CD4-positive, alpha-beta T cell (primary cell): ENCODE results near the gene KPNB1. TPM values are rescaled to one million over a fixed set of nuclear protein-coding genes. Genes with fewer than 3 reads are reported as not detected.
A peak's percentile ranks its signal among the peaks of the same experiment; 100 is the strongest.

ENCODE experiments used
- ATAC-seq: fragments of 200-7000 bp; cut with Tn5 transposase; one replicate; pipeline ENCODE4 v1.10.0; 2022; ENCODE audit warnings: mild to moderate bottlenecking; ENCODE audit not compliant: poor library complexity
- CTCF ChIA-PET: fragments of 350-600 bp; sonication (Branson Sonifier 250); formaldehyde crosslinking; loops from one replicate; lab custom pipeline; 2021; ENCODE audit warnings: antibody characterized with exemption, inconsistent platforms; lab: Charles Lee
- POLR2A ChIA-PET: fragments of 350-600 bp; sonication (Branson Sonifier 250); formaldehyde crosslinking; loops from one replicate; lab custom pipeline; 2021; ENCODE audit warnings: antibody characterized with exemption, inconsistent platforms; lab: Charles Lee
- DNase-seq, 14 experiments: peaks; one replicate each; pipeline ENCODE4 v3.0.0-alpha.2; 2013 to 2020; ENCODE audit warnings: mixed read lengths in 2 of 14
- H3K27ac ChIP-seq, 2 donors: one replicate each; pipeline versions ENCODE4 v1.5.1 to v1.7.0; 2013; ENCODE audit warnings: low read length in 2 of 2, low read depth in 1 of 2, mild to moderate bottlenecking in 1 of 2
- H3K27me3 ChIP-seq, 2 experiments: 1 replicate in 1 of 2; 2 replicates in 1 of 2; pipeline versions ENCODE4 v1.6.1 to v1.7.0; 2013; ENCODE audit warnings: low read length in 2 of 2, control low read depth in 1 of 2, mild to moderate bottlenecking in 1 of 2, moderate library complexity in 1 of 2; ENCODE audit not compliant: insufficient read depth in 2 of 2, control insufficient read depth in 1 of 2
- H3K36me3 ChIP-seq: one replicate; pipeline ENCODE4 v1.6.1; 2013; ENCODE audit warnings: low read length, control low read depth; ENCODE audit not compliant: insufficient read depth
- H3K4me1 ChIP-seq: one replicate; pipeline ENCODE4 v1.6.1; 2013; ENCODE audit warnings: low read length, control low read depth; ENCODE audit not compliant: insufficient read depth
- H3K4me3 ChIP-seq: one replicate; pipeline ENCODE4 v1.5.1; 2013; ENCODE audit warnings: mild to moderate bottlenecking, low read length, moderate library complexity
- H3K9me3 ChIP-seq, 2 experiments: 1 replicate in 1 of 2; 2 replicates in 1 of 2; pipeline versions ENCODE4 v1.6.1 to v1.7.0; 2013; ENCODE audit warnings: low read length in 2 of 2, mild to moderate bottlenecking in 2 of 2, control low read depth in 1 of 2, moderate library complexity in 1 of 2; ENCODE audit not compliant: control insufficient read depth in 1 of 2, insufficient read depth in 1 of 2
- H3K27ac Mint-ChIP-seq: one replicate; pipeline ENCODE4 v1.8.0; 2020; ENCODE audit warnings: mixed read lengths
- H3K27me3 Mint-ChIP-seq: one replicate; pipeline ENCODE4 v1.8.0; 2021; ENCODE audit warnings: mixed read lengths
- H3K36me3 Mint-ChIP-seq: one replicate; pipeline ENCODE4 v1.8.0; 2021; ENCODE audit warnings: low read depth, mixed read lengths
- H3K4me1 Mint-ChIP-seq: one replicate; pipeline ENCODE4 v1.8.0; 2021; ENCODE audit warnings: low read depth, mixed read lengths
- H3K4me3 Mint-ChIP-seq: one replicate; pipeline ENCODE4 v1.8.0; 2020; ENCODE audit warnings: mild to moderate bottlenecking, mixed read lengths
- H3K9me3 Mint-ChIP-seq: one replicate; pipeline ENCODE4 v1.8.0; 2020; ENCODE audit warnings: mixed read lengths
- CTCF ChIP-seq: fragments of 200-600 bp; IDR thresholded peaks from one replicate; pipeline ENCODE4 v1.8.0; 2022; ENCODE audit warnings: antibody characterized with exemption, mild to moderate bottlenecking
- intact Hi-C, 2 experiments: fragments of 100-400 bp; cut with DNase I in 1 of 2; cut with micrococcal nuclease in 1 of 2; formaldehyde crosslinking; loops; one replicate each; pipeline versions ENCODE4 v1.15.1 to v1.9.0; 2023 to 2025; cut with DNase I, micrococcal nuclease
- total RNA-seq, 174 experiments: library from RNA in 2 of 174; stranded (reverse) in 2 of 174; gene quantifications; one replicate each; pipeline ENCODE4 v1.2.3 and lab custom pipeline; 2021 to 2026

Gene KPNB1
- total RNA-seq, 2 experiments from 2014 or later: 145 to 151 TPM

DNA sequence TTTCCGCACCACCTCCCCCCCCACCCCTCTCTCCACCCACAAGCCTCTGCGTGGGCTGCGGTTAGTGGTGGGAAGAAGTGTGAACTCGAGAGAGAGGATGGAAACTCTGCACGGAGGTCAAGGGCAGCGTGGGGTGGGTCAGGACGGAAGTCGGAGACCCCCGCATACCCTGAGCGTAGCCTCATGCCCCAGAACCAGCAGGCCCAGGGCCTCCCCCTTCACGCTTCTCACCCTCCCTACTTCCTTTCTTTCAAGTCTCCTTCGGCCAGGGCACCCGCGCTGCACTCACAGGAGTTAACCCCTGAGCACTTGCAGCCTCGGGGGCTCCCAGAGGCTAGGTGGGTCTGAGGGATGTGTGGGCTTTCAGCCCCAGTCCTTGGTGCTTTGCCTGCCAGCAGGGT, 53.5 kb downstream of the KPNB1 start:
- no peaks in the 10 kb centered on the region for H3K9me3 Mint-ChIP-seq
- peak overlapping the region; percentile 32 for H3K4me3 Mint-ChIP-seq
- Histone ChIP-seq H3K4me1 (peaks cover 90% of the 10 kb centered on the region), H3K27me3 (no peaks in the 10 kb centered on the region), H3K36me3 (no peaks in the 10 kb centered on the region), H3K9me3 (no peaks in the 10 kb centered on the region), H3K27ac (peak overlapping the region in 1 of 2 donors; percentile 7), H3K4me3 (peak overlapping the region; percentile 31)
- H3K27me3 Mint-ChIP-seq: no peaks in the 10 kb centered on the region
- ChIA-PET CTCF (interaction anchor here (1.8 kb wide), 1 partner anchor 30 kb away, joined by 5 read pairs; the partner anchor contains the start of gene TBX21), POLR2A (interaction anchor here (1.2 to 1.6 kb wide), 2 partner anchors 17 to 53 kb away, joined by 3 to 7 read pairs; partner anchors contain the start of gene KPNB1)
- TF ChIP-seq CTCF: no peak
- H3K36me3 Mint-ChIP-seq: no peaks in the 10 kb centered on the region
- peaks cover 71% of the 10 kb centered on the region for H3K4me1 Mint-ChIP-seq
- intact Hi-C loops: no loop called here
- peak overlapping the region; percentile 49 for H3K27ac Mint-ChIP-seq
- DNase-seq (peak in 8 of 14 experiments; percentile 19 to 70 (median 39)), ATAC-seq (peak; percentile 12)

- H3K4me1 Mint-ChIP-seq: peaks cover 71% of the 10 kb centered on the region
- no peaks in the 10 kb centered on the region for H3K27me3 Mint-ChIP-seq
- ATAC-seq (no peak), DNase-seq (no peak)
- POLR2A ChIA-PET: interaction anchor here (0.6 to 1.6 kb wide), 3 partner anchors 16 to 282 kb away, joined by 3 to 7 read pairs (median 3); partner anchors contain the start of gene KPNB1
- H3K36me3 Mint-ChIP-seq: no peaks in the 10 kb centered on the region
- peak overlapping the region; percentile 49 for H3K27ac Mint-ChIP-seq
- H3K4me3 ChIP-seq: peak overlapping the region; percentile 31
- H3K27ac ChIP-seq: peak overlapping the region in 1 of 2 donors; percentile 7
- no peaks in the 10 kb centered on the region for H3K9me3 Mint-ChIP-seq
- H3K4me3 Mint-ChIP-seq: peak overlapping the region; percentile 32
- TF ChIP-seq CTCF: no peak
- CTCF ChIA-PET: interaction anchor here (1.8 kb wide), 1 partner anchor 29 kb away, joined by 5 read pairs; the partner anchor contains the start of gene TBX21
- no peaks in the 10 kb centered on the region for H3K36me3 ChIP-seq
- peaks cover 90% of the 10 kb centered on the region for H3K4me1 ChIP-seq
- H3K27me3 ChIP-seq: no peaks in the 10 kb centered on the region
- H3K9me3 ChIP-seq: no peaks in the 10 kb centered on the region
- intact Hi-C loops: no loop called here
Observed at GRCh38 chr17:47703671-47704070, 54.0 kb downstream of the KPNB1 start.

DNA sequence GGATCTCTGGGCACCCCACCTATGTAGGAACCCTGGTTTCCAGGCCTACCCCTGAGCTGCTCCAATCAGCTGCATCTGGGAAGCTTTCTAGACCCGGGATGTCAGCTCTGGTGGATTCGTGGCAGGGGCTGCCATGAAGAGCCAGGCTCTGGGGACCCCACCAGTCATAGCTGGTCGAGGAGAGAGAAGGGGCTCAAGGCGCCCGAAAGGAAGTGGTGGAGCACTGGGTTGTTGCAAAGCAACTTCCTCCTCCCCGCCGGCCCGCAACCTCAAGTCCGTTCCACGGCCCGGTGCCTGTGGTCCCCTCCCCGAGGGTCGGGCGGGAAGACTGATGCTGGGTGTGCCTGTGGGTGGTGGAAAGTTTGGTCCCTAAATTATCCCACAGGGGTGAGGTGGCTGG, 54.4 kb downstream of the KPNB1 start:
- Mint-ChIP-seq H3K9me3 (no peaks in the 10 kb centered on the region), H3K27me3 (no peaks in the 10 kb centered on the region), H3K27ac (no peak overlapping the region), H3K4me3 (peak overlapping the region; percentile 32), H3K36me3 (no peaks in the 10 kb centered on the region), H3K4me1 (peaks cover 71% of the 10 kb centered on the region)
- Histone ChIP-seq H3K36me3 (no peaks in the 10 kb centered on the region), H3K4me3 (no peak overlapping the region), H3K27me3 (no peaks in the 10 kb centered on the region), H3K4me1 (peaks cover 87% of the 10 kb centered on the region), H3K27ac (peak overlapping the region in 1 of 2 donors; percentile 20), H3K9me3 (no peaks in the 10 kb centered on the region)
- no peak for TF ChIP-seq CTCF
- intact Hi-C loops: no loop called here
- CTCF ChIA-PET: interaction anchor here (1.8 kb wide), 1 partner anchor 29 kb away, joined by 5 read pairs; the partner anchor contains the start of gene TBX21
- ATAC-seq (no peak), DNase-seq (peak in 3 of 14 experiments; percentile 46 to 54 (median 47))
- POLR2A ChIA-PET: interaction anchor here (0.6 to 1.6 kb wide), 3 partner anchors 16 to 282 kb away, joined by 3 to 7 read pairs (median 3); partner anchors contain the start of gene KPNB1
